Measurements from ENCODE around the gene DNAJB8. TPM values are rescaled to one million over a fixed set of nuclear protein-coding genes. Genes with fewer than 3 reads are reported as not detected.

The DNAJB8 gene
- total RNA-seq, 2 experiments from 2014 or later, result not detected

- Histone ChIP-seq H2AFZ (ENCODE audit: low read length) (no peak overlapping the region), H3K4me1 (ENCODE audit: insufficient read depth, low read length, poor library complexity, severe bottlenecking) (no peaks in the 10 kb centered on the region), H3K4me3 (ENCODE audit: low read depth, low read length, poor library complexity, severe bottlenecking) (no peak overlapping the region), H3K27ac (ENCODE audit: low read depth, low read length, poor library complexity, severe bottlenecking) (no peak overlapping the region), H3K4me2 (ENCODE audit: low read length) (no peak overlapping the region), H3K36me3 (ENCODE audit: insufficient read depth, low read length) (no peaks in the 10 kb centered on the region), H3K79me2 (ENCODE audit: insufficient read depth, low read depth, low read length) (no peaks in the 10 kb centered on the region), H3K9me3 (ENCODE audit: low read length) (no peaks in the 10 kb centered on the region), H3K9me2 (ENCODE audit: insufficient read depth, low read length) (no peaks in the 10 kb centered on the region), H4K20me1 (ENCODE audit: insufficient read depth, low read length) (no peaks in the 10 kb centered on the region)
- intact Hi-C loops (cut with micrococcal nuclease; ENCODE audit: unreplicated experiment), result no loop called here
- TF ChIP-seq EZH2phosphoT487 (IDR thresholded peaks at IDR 0.05; ENCODE audit: borderline replicate concordance, low read depth, low read length), result no peak
- TF ChIP-seq, protein P1, sequence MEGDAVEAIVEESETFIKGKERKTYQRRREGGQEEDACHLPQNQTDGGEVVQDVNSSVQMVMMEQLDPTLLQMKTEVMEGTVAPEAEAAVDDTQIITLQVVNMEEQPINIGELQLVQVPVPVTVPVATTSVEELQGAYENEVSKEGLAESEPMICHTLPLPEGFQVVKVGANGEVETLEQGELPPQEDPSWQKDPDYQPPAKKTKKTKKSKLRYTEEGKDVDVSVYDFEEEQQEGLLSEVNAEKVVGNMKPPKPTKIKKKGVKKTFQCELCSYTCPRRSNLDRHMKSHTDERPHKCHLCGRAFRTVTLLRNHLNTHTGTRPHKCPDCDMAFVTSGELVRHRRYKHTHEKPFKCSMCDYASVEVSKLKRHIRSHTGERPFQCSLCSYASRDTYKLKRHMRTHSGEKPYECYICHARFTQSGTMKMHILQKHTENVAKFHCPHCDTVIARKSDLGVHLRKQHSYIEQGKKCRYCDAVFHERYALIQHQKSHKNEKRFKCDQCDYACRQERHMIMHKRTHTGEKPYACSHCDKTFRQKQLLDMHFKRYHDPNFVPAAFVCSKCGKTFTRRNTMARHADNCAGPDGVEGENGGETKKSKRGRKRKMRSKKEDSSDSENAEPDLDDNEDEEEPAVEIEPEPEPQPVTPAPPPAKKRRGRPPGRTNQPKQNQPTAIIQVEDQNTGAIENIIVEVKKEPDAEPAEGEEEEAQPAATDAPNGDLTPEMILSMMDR (conservative IDR thresholded peaks at IDR 0.05; ENCODE audit: low read length), result no peak
- ChIA-PET POLR2A (no interaction called here), CTCF (ENCODE audit: unreplicated experiment) (interaction anchor here (0.5 kb wide), 1 partner anchor 1451 kb away, joined by 3 read pairs; no protein-coding TSS in a partner anchor)
- no peak for DNase-seq (ENCODE audit: low spot score)
- BruUV-seq (replicated peaks), result no TSS peak
Measured at GRCh38 chr3:128456776-128457715, 9.6 kb downstream of the DNAJB8 start.

GRCh38 chr3:128455786-128456748 lies 10.6 kb downstream of the DNAJB8 start:
- no peaks in the 10 kb centered on the region for H3K36me3 ChIP-seq (ENCODE audit: insufficient read depth, low read length)
- H3K4me1 ChIP-seq (ENCODE audit: insufficient read depth, low read length, poor library complexity, severe bottlenecking), result no peaks in the 10 kb centered on the region
- POLR2A ChIA-PET, result no interaction called here
- H3K4me2 ChIP-seq (ENCODE audit: low read length), result no peak overlapping the region
- BruUV-seq (replicated peaks), result no TSS peak
- no peak overlapping the region for H3K27ac ChIP-seq (ENCODE audit: low read depth, low read length, poor library complexity, severe bottlenecking)
- H3K9me2 ChIP-seq (ENCODE audit: insufficient read depth, low read length), result no peaks in the 10 kb centered on the region
- H3K79me2 ChIP-seq (ENCODE audit: insufficient read depth, low read depth, low read length), result no peaks in the 10 kb centered on the region
- no peak overlapping the region for H3K4me3 ChIP-seq (ENCODE audit: low read depth, low read length, poor library complexity, severe bottlenecking)
- H4K20me1 ChIP-seq (ENCODE audit: insufficient read depth, low read length), result no peaks in the 10 kb centered on the region
- DNase-seq (ENCODE audit: low spot score), result no peak
- CTCF ChIA-PET (ENCODE audit: unreplicated experiment), result interaction anchor here (0.5 kb wide), 1 partner anchor 1452 kb away, joined by 3 read pairs; no protein-coding TSS in a partner anchor
- intact Hi-C loops (cut with micrococcal nuclease; ENCODE audit: unreplicated experiment), result no loop called here
- no peaks in the 10 kb centered on the region for H3K9me3 ChIP-seq (ENCODE audit: low read length)
- TF ChIP-seq, protein P1 (conservative IDR thresholded peaks at IDR 0.05; ENCODE audit: low read length), result no peak
- no peak for TF ChIP-seq EZH2phosphoT487 (IDR thresholded peaks at IDR 0.05; ENCODE audit: borderline replicate concordance, low read depth, low read length)
- H2AFZ ChIP-seq (ENCODE audit: low read length), result no peak overlapping the region
